Activated naive CD8-positive, alpha-beta T cell treated with anti-CD3 and anti-CD28 coated beads, Interleukin-2, amount 10 ng/mL, durations not matched to agents 7 days and 5 days (primary cell): Measurements from ENCODE around the gene KCNJ14. TPM values are rescaled to one million over a fixed set of nuclear protein-coding genes. Genes with fewer than 3 reads are reported as not detected.

Source experiments
- ATAC-seq: fragments of 150-1000 bp; cut with Tn5 transposase; one replicate; pipeline ENCODE4 v1.10.0; 2021; ENCODE audit warnings: low read depth, moderate library complexity
- POLR2A ChIA-PET: fragments of 350-600 bp; sonication (Branson Sonifier 250); formaldehyde crosslinking; loops from one replicate; lab custom pipeline; 2021; ENCODE audit warnings: antibody characterized with exemption; lab: Charles Lee
- DNase-seq: peaks from one replicate; pipeline ENCODE4 v3.0.0; 2021
- H3K27ac Mint-ChIP-seq: one replicate; pipeline ENCODE4 v1.8.0; 2022; ENCODE audit warnings: mild to moderate bottlenecking, mixed read lengths
- H3K27me3 Mint-ChIP-seq: one replicate; pipeline ENCODE4 v1.8.0; 2022; ENCODE audit warnings: mild to moderate bottlenecking, moderate library complexity, mixed read lengths
- H3K36me3 Mint-ChIP-seq: one replicate; pipeline ENCODE4 v1.8.0; 2021; ENCODE audit warnings: mild to moderate bottlenecking, mixed read lengths
- H3K4me1 Mint-ChIP-seq: one replicate; pipeline ENCODE4 v1.8.0; 2021; ENCODE audit warnings: mixed read lengths
- H3K4me3 Mint-ChIP-seq: one replicate; pipeline ENCODE4 v1.8.0; 2022; ENCODE audit warnings: mild to moderate bottlenecking, moderate library complexity, mixed read lengths
- H3K9me3 Mint-ChIP-seq: one replicate; pipeline ENCODE4 v1.8.0; 2021; ENCODE audit warnings: mixed read lengths
- total RNA-seq, 2 experiments: library from RNA; stranded (reverse); gene quantifications; one replicate each; pipeline ENCODE4 v1.2.3, GENCODE V29; 2021

Gene KCNJ14
- total RNA-seq, 2 experiments from 2014 or later = 1.4 TPM

DNA sequence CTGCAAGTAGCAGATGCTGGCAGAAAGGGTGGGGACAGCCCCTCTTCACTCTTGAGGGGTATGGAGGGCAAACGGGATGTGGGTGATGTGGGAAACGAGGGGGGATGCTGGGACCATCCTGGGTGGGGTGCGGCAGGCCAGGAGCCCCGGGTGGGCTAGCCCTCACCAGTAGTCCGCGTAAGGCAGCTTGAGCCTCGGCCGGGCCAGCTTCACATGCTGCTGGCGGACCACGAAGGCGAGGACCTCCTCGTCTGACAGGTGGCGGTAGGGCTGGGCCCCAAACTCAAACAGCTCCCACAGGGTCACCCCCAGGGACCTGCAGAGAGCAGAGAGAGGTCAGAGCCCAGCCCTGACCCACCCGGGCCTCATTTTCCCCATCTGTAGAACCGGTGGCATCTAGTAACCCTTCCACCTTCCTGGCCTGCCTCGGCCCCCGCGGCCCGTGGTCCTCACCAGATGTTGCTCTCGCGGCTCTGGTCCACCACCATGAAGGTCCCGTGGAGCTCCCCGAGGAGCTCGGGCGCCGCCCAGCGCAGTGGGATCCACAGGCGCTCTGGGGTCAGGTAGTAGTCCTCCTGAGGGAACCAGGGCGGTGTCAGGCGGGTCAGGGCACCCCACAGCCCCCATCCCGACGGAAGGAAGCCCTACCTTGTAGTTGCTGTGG is 45.6 kb downstream of the KCNJ14 start:
- H3K4me1 Mint-ChIP-seq = peaks cover 17% of the 10 kb centered on the region
- no peaks in the 10 kb centered on the region for H3K27me3 Mint-ChIP-seq
- ATAC-seq = no peak
- H3K36me3 Mint-ChIP-seq = no peaks in the 10 kb centered on the region
- H3K9me3 Mint-ChIP-seq = no peaks in the 10 kb centered on the region
- peak overlapping the region; percentile 81 for H3K27ac Mint-ChIP-seq
- POLR2A ChIA-PET = interaction anchor here (1.3 kb wide), 1 partner anchor 11 kb away, joined by 4 read pairs; no protein-coding TSS in a partner anchor
- peak overlapping the region; percentile 81 for H3K4me3 Mint-ChIP-seq
- no peak for DNase-seq

DNA sequence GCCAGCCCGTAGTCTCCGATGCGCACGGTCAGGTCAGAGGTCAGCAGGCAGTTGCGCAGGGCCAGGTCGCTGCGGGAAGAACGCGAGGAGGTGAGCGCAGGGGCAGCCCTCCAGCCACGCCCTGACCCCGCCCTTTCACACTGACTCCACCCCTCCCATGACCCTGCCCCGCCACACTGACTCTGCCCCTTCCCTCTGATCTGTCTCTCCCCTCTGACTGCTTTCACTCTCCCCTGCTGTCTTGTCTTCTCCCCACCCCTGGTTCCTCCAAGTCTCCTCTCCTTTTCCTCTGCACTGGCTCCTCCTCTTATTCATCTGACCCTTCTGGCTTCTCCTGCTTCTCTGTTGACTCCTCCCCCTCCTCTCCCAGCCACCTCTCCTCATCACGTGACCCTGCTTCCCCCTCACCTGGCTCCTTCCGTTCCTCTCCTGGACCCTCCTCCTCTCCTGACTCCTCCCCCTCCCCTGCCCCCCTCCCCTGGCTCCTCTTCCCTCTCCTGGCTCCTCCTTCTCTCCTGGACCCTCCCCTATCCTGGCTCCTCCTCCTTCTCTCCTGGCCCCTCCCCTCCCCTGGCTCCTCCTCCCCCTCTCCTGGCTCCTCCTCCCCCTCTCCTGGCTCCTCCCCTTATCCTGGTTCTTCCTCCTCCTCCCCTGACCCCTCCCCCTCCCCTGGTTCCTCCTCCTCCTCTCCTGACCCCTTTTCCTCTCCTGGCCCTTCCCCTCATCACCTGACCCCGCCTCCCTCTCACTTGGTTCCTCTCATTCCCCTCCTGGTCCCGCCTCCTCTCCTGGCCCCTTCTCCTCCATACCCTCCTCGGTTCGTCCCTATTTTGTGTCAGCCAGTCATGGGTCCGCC is 46.3 kb downstream of the KCNJ14 start:
- H3K4me3 Mint-ChIP-seq = peak overlapping the region; percentile 81
- no peaks in the 10 kb centered on the region for H3K36me3 Mint-ChIP-seq
- no peaks in the 10 kb centered on the region for H3K9me3 Mint-ChIP-seq
- POLR2A ChIA-PET = interaction anchor here (0.6 to 0.9 kb wide), 2 partner anchors 12 to 284 kb away, joined by 3 to 4 read pairs; no protein-coding TSS in a partner anchor
- H3K27ac Mint-ChIP-seq = peak overlapping the region; percentile 81
- no peaks in the 10 kb centered on the region for H3K27me3 Mint-ChIP-seq
- ATAC-seq (peak; percentile 77), DNase-seq (peak; percentile 77)
- H3K4me1 Mint-ChIP-seq = peaks cover 17% of the 10 kb centered on the region

- Mint-ChIP-seq H3K4me3 (peak overlapping the region; percentile 81), H3K27ac (peak overlapping the region; percentile 54), H3K27me3 (no peaks in the 10 kb centered on the region), H3K36me3 (no peaks in the 10 kb centered on the region), H3K4me1 (peaks cover 17% of the 10 kb centered on the region), H3K9me3 (no peaks in the 10 kb centered on the region)
- POLR2A ChIA-PET = interaction anchor here (0.6 to 0.9 kb wide), 2 partner anchors 11 to 283 kb away, joined by 3 to 4 read pairs; no protein-coding TSS in a partner anchor
- no peak for DNase-seq
- peak; percentile 11 for ATAC-seq
Measured at GRCh38 chr19:48502350-48503018, 47.1 kb downstream of the KCNJ14 start.

DNA sequence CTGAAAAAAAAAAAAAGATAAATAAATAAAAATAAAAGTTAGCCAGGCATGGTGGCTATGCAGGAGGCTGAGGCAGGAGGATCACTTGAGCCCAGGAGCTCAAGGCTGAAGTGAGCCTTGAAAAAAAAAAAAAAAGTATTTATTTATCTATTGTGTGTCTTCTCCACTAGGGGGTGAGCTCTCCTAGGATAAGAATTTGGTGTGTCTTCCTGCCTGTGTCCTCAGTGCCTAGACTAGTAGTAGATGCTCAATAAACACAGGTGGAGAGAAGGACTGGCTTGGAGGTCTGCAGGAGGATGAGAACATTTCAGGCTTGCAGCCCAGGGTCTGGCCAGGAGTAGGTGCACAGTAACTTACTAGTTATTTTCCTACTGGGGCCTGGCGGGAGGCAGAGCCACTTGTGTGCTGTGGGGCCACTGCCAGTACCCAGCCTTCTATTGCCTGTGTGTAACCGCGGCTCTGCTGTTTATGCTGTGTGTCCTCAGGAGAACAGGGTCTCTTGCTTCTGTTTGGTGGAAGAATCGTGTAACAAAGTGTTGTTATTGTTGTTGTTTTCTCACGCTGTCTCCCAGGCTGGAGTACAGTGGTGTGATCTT is 50.9 kb downstream of the KCNJ14 start:
- Mint-ChIP-seq H3K27me3 (no peaks in the 10 kb centered on the region), H3K27ac (no peak overlapping the region), H3K4me3 (no peak overlapping the region), H3K4me1 (peaks cover 19% of the 10 kb centered on the region), H3K9me3 (no peaks in the 10 kb centered on the region), H3K36me3 (no peaks in the 10 kb centered on the region)
- no peak for ATAC-seq
- DNase-seq = no peak
- POLR2A ChIA-PET = interaction anchor here (0.6 to 1.0 kb wide), 7 partner anchors 22 to 367 kb away, joined by 3 to 6 read pairs (median 3); no protein-coding TSS in a partner anchor

DNA sequence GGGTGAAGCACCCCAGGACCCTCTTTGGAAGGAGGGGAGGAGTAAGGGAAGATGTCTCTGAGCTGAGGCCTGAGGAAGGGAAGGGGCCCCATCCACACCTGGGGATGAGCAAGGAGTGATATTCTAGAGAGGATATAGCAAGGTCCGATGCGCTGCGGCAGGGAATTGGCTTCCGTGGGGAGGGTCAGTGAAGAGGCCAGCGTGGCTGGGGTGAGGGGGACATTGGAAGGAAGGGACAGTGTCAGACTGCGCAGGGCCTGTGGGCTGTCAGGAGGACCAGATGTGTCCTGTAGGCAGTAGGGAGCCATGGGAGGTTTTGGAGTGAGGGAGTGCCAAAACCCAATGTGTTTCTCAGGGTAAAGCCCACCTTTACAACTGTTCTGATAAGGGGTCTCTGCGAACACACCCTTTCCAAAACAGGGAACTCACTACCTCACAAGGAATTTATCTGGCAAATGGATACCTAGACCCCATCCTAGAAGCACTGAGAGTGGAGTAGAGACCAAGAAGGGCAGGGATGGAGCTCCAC is 52.6 kb downstream of the KCNJ14 start:
- no peak for ATAC-seq
- no peaks in the 10 kb centered on the region for H3K9me3 Mint-ChIP-seq
- no peaks in the 10 kb centered on the region for H3K27me3 Mint-ChIP-seq

GRCh38 chr19:48508729-48509411 is 53.5 kb downstream of the KCNJ14 start:
- Mint-ChIP-seq H3K27ac (no peak overlapping the region), H3K4me3 (no peak overlapping the region), H3K36me3 (no peaks in the 10 kb centered on the region), H3K27me3 (no peaks in the 10 kb centered on the region), H3K9me3 (no peaks in the 10 kb centered on the region), H3K4me1 (peaks cover 8% of the 10 kb centered on the region)
- POLR2A ChIA-PET = no interaction called here
- ATAC-seq = no peak
- DNase-seq = no peak

More for the DNA sequence above, 52.6 kb downstream of the KCNJ14 start:
- Mint-ChIP-seq H3K4me1 (peaks cover 11% of the 10 kb centered on the region), H3K27ac (no peak overlapping the region), H3K36me3 (no peaks in the 10 kb centered on the region), H3K4me3 (no peak overlapping the region)
- DNase-seq = no peak
- POLR2A ChIA-PET = interaction anchor here (1.2 kb wide), 1 partner anchor 76 kb away, joined by 3 read pairs; no protein-coding TSS in a partner anchor

GRCh38 chr19:48509467-48510194 is 54.3 kb downstream of the KCNJ14 start:
- H3K27me3 Mint-ChIP-seq = no peaks in the 10 kb centered on the region
- H3K36me3 Mint-ChIP-seq = no peaks in the 10 kb centered on the region
- peak overlapping the region; percentile 27 for H3K27ac Mint-ChIP-seq
- H3K9me3 Mint-ChIP-seq = no peaks in the 10 kb centered on the region
- H3K4me1 Mint-ChIP-seq = peaks cover 9% of the 10 kb centered on the region
- ATAC-seq = no peak
- POLR2A ChIA-PET = interaction anchor here (0.9 to 1.4 kb wide), 2 partner anchors 14 to 109 kb away, joined by 4 to 5 read pairs; partner anchors contain the start of genes RPL18 and SPHK2
- H3K4me3 Mint-ChIP-seq = no peak overlapping the region
- no peak for DNase-seq

GRCh38 chr19:48510421-48511268 is 55.3 kb downstream of the KCNJ14 start:
- Mint-ChIP-seq H3K27me3 (no peaks in the 10 kb centered on the region), H3K36me3 (no peaks in the 10 kb centered on the region), H3K27ac (peak overlapping the region; percentile 79), H3K9me3 (no peaks in the 10 kb centered on the region), H3K4me3 (peak overlapping the region; percentile 88), H3K4me1 (peaks cover 9% of the 10 kb centered on the region)
- POLR2A ChIA-PET = interaction anchor here (0.9 to 1.4 kb wide), 3 partner anchors 15 to 108 kb away, joined by 4 to 5 read pairs (median 4); partner anchors contain the start of genes RPL18 and SPHK2
- peak; percentile 25 for ATAC-seq
- peak; percentile 74 for DNase-seq

GRCh38 chr19:48511321-48511731 is 56.0 kb downstream of the KCNJ14 start:
- H3K36me3 Mint-ChIP-seq = no peaks in the 10 kb centered on the region
- H3K9me3 Mint-ChIP-seq = no peaks in the 10 kb centered on the region
- H3K4me3 Mint-ChIP-seq = peak overlapping the region; percentile 88
- DNase-seq (peak; percentile 55), ATAC-seq (peak; percentile 9)
- H3K4me1 Mint-ChIP-seq = peaks cover 9% of the 10 kb centered on the region
- POLR2A ChIA-PET = interaction anchor here (1.0 to 1.4 kb wide), 2 partner anchors 31 to 108 kb away, joined by 4 to 5 read pairs; partner anchors contain the start of genes RPL18 and SPHK2
- no peaks in the 10 kb centered on the region for H3K27me3 Mint-ChIP-seq
- no peak overlapping the region for H3K27ac Mint-ChIP-seq

GRCh38 chr19:48511800-48512503 is 56.6 kb downstream of the KCNJ14 start, which contains the start of gene LMTK3:
TSS of gene LMTK3 (minus strand) at chr19:48511835. CDS start at chr19:48511576, 259 bp downstream.
- DNase-seq (peak; percentile 74), ATAC-seq (peak; percentile 46)
- Mint-ChIP-seq H3K9me3 (no peaks in the 10 kb centered on the region), H3K27me3 (no peaks in the 10 kb centered on the region), H3K36me3 (no peaks in the 10 kb centered on the region), H3K4me1 (peaks cover 9% of the 10 kb centered on the region), H3K27ac (peak within 1 kb of the TSS; percentile 79), H3K4me3 (peak within 1 kb of the TSS; percentile 88)
- POLR2A ChIA-PET = no interaction called here
